H1 (cell line): ENCODE results near the gene CSRNP3. TPM values are rescaled to one million over a fixed set of nuclear protein-coding genes. Genes with fewer than 3 reads are reported as not detected.

Experiments used
- TEAD4 ChIP-seq: IDR thresholded peaks from 2 replicates; pipeline ENCODE4 v1.6.1; 2012; ENCODE audit warnings: low read depth, low read length, inconsistent platforms, mixed read lengths
- polyA plus RNA-seq, 7 experiments: library from polyadenylated mRNA; depleted of rRNA in 3 of 7; stranded (reverse) in 5 of 7; unstranded in 2 of 7; fragments of >200 nt in 5 of 7; fragments of 200-250 nt in 2 of 7; gene quantifications; 1 replicate in 5 of 7; 2 replicates in 1 of 7; 4 replicates in 1 of 7; pipeline versions ENCODE4 v1.2.1 to v1.2.3, GENCODE V29; 2011 to 2013; ENCODE audit warnings: missing spikeins in 2 of 7, mixed read lengths in 2 of 7
- total RNA-seq: library from RNA; stranded (reverse); fragmentation: NEBNext Ultra II Directional; extraction: Animal tissue kit (Norgen Biotek cat#: 25700); gene quantifications from 2 replicates; pipeline ENCODE4 v1.2.1, GENCODE V29; 2021

Gene CSRNP3
- total and polyA plus RNA-seq, 2 of the 8 experiments (the other 6 are each of a cell fraction or from before 2014, with no cell fraction given) = 1.3 to 6.5 TPM

DNA sequence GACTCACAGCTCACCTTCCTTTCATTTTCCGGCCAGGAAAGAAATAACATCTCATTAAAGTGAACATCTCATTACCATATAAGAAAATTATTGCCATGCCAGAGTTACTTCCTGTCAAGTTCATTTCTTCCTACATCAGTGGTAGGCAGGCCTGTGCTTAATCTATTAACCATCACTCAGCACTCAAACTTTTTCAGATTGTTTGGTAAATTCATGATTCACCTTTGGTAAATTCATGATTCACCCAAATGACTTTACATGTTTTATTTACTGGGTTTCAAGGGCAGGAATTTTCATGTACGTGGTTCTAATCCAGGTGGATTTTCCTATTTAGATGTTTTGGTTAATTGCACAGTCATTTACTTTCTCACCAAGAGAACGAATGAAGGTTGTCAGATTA, 116.5 kb downstream of the CSRNP3 start (continued):
- no peak for TF ChIP-seq TEAD4
